ENCODE data around the gene PREX1.

- no peak for TF ChIP-seq CTCF (conservative IDR thresholded peaks at IDR 0.05 in 1 of 2, IDR thresholded peaks at IDR 0.05 in 1 of 2; ENCODE audit: low read depth in 1 of 2, low read length in 2 of 2)
- no peak for TF ChIP-seq EZH2 (IDR thresholded peaks at IDR 0.05; ENCODE audit: low read length, missing control alignments)
Observed at GRCh38 chr20:48652961-48653705, 174.7 kb downstream of the PREX1 start.

All from fibroblast of lung (primary cell).